Lower leg skin (tissue), 3 donors: ENCODE data around the gene LOXHD1.

Experiments
- POLR2A ChIP-seq, 2 donors: fragments of 450-650 bp; IDR thresholded peaks; one replicate each; pipeline ENCODE4 v1.6.1; 2016 to 2017; ENCODE audit warnings: antibody characterized with exemption in 2 of 2, mild to moderate bottlenecking in 1 of 2, moderate library complexity in 1 of 2
- TF ChIP-seq, protein P1 (sequence below), 3 donors: fragments of 450-650 bp; IDR thresholded peaks; one replicate each; pipeline ENCODE4 v1.5.1; 2016; ENCODE audit warnings: antibody characterized with exemption in 3 of 3, mild to moderate bottlenecking in 3 of 3, moderate library complexity in 2 of 3

- TF ChIP-seq, protein P1, sequence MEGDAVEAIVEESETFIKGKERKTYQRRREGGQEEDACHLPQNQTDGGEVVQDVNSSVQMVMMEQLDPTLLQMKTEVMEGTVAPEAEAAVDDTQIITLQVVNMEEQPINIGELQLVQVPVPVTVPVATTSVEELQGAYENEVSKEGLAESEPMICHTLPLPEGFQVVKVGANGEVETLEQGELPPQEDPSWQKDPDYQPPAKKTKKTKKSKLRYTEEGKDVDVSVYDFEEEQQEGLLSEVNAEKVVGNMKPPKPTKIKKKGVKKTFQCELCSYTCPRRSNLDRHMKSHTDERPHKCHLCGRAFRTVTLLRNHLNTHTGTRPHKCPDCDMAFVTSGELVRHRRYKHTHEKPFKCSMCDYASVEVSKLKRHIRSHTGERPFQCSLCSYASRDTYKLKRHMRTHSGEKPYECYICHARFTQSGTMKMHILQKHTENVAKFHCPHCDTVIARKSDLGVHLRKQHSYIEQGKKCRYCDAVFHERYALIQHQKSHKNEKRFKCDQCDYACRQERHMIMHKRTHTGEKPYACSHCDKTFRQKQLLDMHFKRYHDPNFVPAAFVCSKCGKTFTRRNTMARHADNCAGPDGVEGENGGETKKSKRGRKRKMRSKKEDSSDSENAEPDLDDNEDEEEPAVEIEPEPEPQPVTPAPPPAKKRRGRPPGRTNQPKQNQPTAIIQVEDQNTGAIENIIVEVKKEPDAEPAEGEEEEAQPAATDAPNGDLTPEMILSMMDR (IDR thresholded peaks at IDR 0.05) = no peak
- TF ChIP-seq POLR2A (IDR thresholded peaks at IDR 0.05) = no peak
Measured at GRCh38 chr18:46632401-46633071, 24.5 kb downstream of the LOXHD1 start.
